Inflammatory macrophage (primary cell): ENCODE data around the gene GLYR1.

Experiments used
- DNase-seq, 2 donors: peaks; one replicate each; pipeline ENCODE4 v3.0.0-alpha.2; 2020 to 2022

GLYR1 gene

DNA sequence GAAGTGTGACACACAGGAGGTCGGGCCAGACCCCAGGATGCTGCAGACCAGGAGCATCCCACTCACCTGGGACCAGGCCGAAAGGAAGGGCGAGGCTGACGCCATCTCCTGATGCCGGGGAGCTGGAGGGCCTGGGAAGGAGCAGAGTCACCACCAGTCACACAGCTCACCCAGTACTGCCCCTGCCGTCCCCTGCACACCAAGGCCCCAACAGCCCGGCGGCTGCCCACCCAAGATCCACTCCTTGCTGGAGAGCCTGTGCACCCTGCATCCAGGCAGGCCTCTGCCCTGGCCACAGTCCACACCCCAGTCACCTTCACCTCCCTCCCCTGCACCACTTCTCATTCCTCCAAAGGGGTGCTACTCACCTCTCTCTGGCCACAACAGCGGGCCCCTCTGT, 84.9 kb downstream of the GLYR1 start:
- DNase-seq, result no peak

DNA sequence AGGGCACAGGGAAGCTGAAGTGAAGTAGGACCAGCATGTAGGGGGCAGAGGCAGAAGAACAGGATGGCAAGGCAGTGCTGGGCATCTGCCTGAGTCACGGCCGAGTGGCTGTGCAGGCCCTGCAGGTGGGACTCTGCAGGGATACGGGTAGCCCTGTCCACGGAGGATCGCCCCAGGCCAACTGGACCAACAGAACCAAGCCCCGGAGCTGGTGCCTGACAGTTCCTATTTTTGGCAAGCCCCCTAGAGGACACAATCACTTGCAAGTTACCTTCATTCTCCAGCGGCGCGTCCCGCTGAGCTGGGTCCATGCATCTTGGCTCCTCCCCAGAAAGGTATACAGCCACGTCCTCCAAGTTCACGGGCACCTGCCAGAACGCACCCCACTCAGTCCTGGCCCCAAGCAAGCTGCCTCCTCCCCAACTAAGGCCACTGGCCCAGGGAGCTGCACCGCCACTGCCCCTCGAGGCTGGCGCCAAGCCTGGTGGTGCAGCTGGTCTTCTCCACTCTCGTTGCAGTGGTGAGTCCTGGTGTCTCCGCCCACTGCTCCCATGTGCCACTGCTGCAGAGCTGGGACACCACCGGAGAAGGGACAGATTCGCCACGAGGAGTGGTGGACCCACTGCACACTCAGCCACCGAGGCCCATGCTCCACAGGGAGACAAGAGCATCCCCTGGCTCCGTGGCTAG, 86.7 kb downstream of the GLYR1 start:
- DNase-seq, result no peak

DNA sequence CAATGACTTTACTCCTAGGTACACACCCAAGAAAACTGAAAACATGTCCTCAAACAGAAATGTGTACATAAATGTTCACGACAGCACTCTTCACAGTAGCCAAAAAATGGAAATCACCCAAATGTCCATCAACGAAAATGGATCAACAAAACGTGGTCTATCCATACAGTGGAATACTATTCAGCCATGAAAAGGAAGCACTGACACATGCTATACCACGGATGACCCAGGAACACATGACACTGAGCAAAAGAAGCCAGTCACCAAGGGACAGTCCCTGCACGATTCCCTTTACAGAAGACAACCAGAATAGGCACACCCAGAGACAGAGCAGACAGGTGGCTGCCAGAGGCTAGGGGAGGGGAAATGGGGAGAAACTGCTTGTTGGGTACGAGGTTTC, 91.4 kb downstream of the GLYR1 start:
- no peak for DNase-seq

DNA sequence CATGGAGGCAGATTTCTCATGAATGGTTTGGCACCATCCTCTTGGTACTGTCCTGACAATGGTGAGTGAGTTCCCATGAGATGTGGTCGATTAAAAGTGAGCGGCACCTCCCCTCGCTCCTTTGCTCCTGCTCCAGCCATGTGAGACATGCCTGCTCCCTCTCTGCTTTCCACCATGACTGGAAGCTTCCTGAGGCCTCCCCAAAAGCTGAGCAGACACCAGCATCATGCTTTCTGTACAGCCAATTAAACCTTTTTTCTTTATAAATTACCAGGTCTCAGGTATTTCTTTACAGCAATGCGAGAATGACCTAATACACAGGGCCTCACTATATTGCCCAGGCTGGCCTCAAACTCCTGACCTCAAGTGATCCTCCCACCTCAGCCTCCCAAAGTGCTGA, 92.2 kb downstream of the GLYR1 start:
- no peak for DNase-seq

DNA sequence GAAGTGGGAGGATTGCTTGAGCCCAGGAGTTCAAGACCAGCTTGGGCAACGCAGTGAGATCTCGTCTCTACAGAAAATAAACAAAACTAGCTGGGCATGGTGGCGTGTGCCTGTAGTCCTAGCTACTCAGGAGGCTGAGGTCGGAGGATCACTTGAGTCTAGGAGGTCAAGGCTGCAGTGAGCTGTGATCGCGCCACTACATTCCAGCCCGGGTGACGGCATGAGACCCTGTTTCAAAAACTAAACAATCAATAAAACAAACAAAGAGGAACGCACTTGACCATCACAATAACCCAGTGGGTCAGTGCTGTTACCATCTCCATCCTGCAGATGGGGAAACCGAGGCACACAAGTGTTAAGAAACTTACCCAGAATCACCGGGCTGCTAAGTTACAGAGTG, 93.9 kb downstream of the GLYR1 start:
- no peak for DNase-seq
